Smooth muscle cell (in vitro differentiated cells): ENCODE measurements around the gene CRTC1. TPM values are rescaled to one million over a fixed set of nuclear protein-coding genes. Genes with fewer than 3 reads are reported as not detected.

ENCODE experiments used
- DNase-seq: peaks from one replicate; lab custom pipeline; 2025; ENCODE audit not compliant: unreplicated experiment; lab: John Stamatoyannopoulos, UW
- H2AFZ ChIP-seq: fragments of 200-600 bp; sonication (generic); 2 replicates; pipeline ENCODE4 v1.6.0; 2016; ENCODE audit warnings: antibody characterized with exemption, low read depth, mild to moderate bottlenecking
- H3F3A ChIP-seq: fragments of 200-600 bp; sonication (generic); 2 replicates; pipeline ENCODE4 v1.6.0; 2017; ENCODE audit warnings: antibody characterized with exemption, low read depth
- H3K27ac ChIP-seq: fragments of 200-600 bp; sonication (generic); 2 replicates; pipeline ENCODE4 v1.5.1; 2016; ENCODE audit warnings: low read depth, mild to moderate bottlenecking
- H3K27me3 ChIP-seq: fragments of 200-600 bp; sonication (generic); 2 replicates; pipeline ENCODE4 v1.6.1; 2016; ENCODE audit warnings: low read depth, mild to moderate bottlenecking
- H3K36me3 ChIP-seq: fragments of 200-600 bp; sonication (generic); 2 replicates; pipeline ENCODE4 v1.5.1; 2016; ENCODE audit warnings: low read depth
- H3K4me1 ChIP-seq: fragments of 200-600 bp; sonication (generic); 2 replicates; pipeline ENCODE4 v1.5.1; 2016; ENCODE audit warnings: low read depth
- H3K4me2 ChIP-seq: fragments of 200-600 bp; sonication (generic); 2 replicates; pipeline ENCODE4 v1.6.0; 2016; ENCODE audit warnings: mild to moderate bottlenecking
- H3K4me3 ChIP-seq: fragments of 200-600 bp; sonication (generic); 2 replicates; pipeline ENCODE4 v1.5.1; 2016; ENCODE audit warnings: mild to moderate bottlenecking
- H3K79me2 ChIP-seq: fragments of 200-600 bp; sonication (generic); 2 replicates; pipeline ENCODE4 v1.6.0; 2016; ENCODE audit warnings: low read depth, mild to moderate bottlenecking
- H3K9ac ChIP-seq: fragments of 200-600 bp; sonication (generic); 2 replicates; pipeline ENCODE4 v1.6.0; 2016; ENCODE audit warnings: low read depth
- H3K9me3 ChIP-seq: fragments of 200-600 bp; sonication (generic); replicated peaks from 2 replicates; pipeline ENCODE4 v1.5.1; 2016; ENCODE audit warnings: low read depth
- H4K20me1 ChIP-seq: fragments of 200-600 bp; sonication (generic); 2 replicates; pipeline ENCODE4 v1.6.0; 2016; ENCODE audit warnings: low read depth
- CTCF ChIP-seq: fragments of 200-600 bp; sonication (generic); IDR thresholded peaks from 2 replicates; pipeline ENCODE4 v1.5.1; 2017; ENCODE audit warnings: borderline replicate concordance, mild to moderate bottlenecking, antibody characterized with exemption; ENCODE audit not compliant: insufficient read depth, poor library complexity, severe bottlenecking
- WGBS: methylation state at CpG from one replicate; pipeline ENCODE4 v1.1.7; 2016; ENCODE audit warnings: low lambda C conversion rate; 5-methylcytosine and 5-hydroxymethylcytosine counted together
- polyA plus RNA-seq: library from polyadenylated mRNA; unstranded; fragments of >200 nt; fragmentation: Nextera tagmentation; extraction: Ambion mirVana; gene quantifications from 2 replicates; pipeline ENCODE4 v1.2.1, GENCODE V29; 2016
- total RNA-seq: library from RNA; depleted of rRNA; stranded (reverse); fragments of >200 nt; gene quantifications from 2 replicates; pipeline ENCODE4 v1.2.3, GENCODE V29; 2014

Gene CRTC1
- total and polyA plus RNA-seq, 2 experiments from 2014 or later: 1.6 to 3.1 TPM

GRCh38 chr19:18687740-18688465, 4.4 kb downstream of the CRTC1 start:
- H3K36me3 ChIP-seq: no peaks in the 10 kb centered on the region
- no peak overlapping the region for H3K9ac ChIP-seq
- peaks cover 62% of the 10 kb centered on the region for H3K79me2 ChIP-seq
- H3K27ac ChIP-seq: no peak overlapping the region
- no peak overlapping the region for H3K4me2 ChIP-seq
- 97% methylated on average over 16 of the region's 16 CpGs for WGBS
- no peak overlapping the region for H2AFZ ChIP-seq
- peaks cover 5% of the 10 kb centered on the region for H3K4me1 ChIP-seq
- no peak overlapping the region for H3K4me3 ChIP-seq
- no peak for TF ChIP-seq CTCF
- DNase-seq: no peak
- no peaks in the 10 kb centered on the region for H3K9me3 ChIP-seq
- H4K20me1 ChIP-seq: peaks cover 74% of the 10 kb centered on the region
- no peaks in the 10 kb centered on the region for H3F3A ChIP-seq
- no peaks in the 10 kb centered on the region for H3K27me3 ChIP-seq

- Histone ChIP-seq H3K4me3 (no peak overlapping the region), H4K20me1 (peaks cover 90% of the 10 kb centered on the region), H3K4me1 (peaks cover 10% of the 10 kb centered on the region), H3K27me3 (no peaks in the 10 kb centered on the region), H3K36me3 (no peaks in the 10 kb centered on the region), H3K9me3 (no peaks in the 10 kb centered on the region), H3K27ac (no peak overlapping the region), H3K4me2 (no peak overlapping the region), H2AFZ (no peak overlapping the region), H3K79me2 (peaks cover 34% of the 10 kb centered on the region), H3F3A (no peaks in the 10 kb centered on the region), H3K9ac (no peak overlapping the region)
- WGBS: 97% methylated on average over 12 of the region's 12 CpGs
- no peak for TF ChIP-seq CTCF
- DNase-seq: no peak
These were observed 12.5 kb downstream of the CRTC1 start for GRCh38 chr19:18696023-18696422.

- Histone ChIP-seq H3K9ac (no peak overlapping the region), H3K9me3 (no peaks in the 10 kb centered on the region), H2AFZ (no peak overlapping the region), H3K4me1 (peaks cover 16% of the 10 kb centered on the region), H3F3A (no peaks in the 10 kb centered on the region), H4K20me1 (peaks cover 94% of the 10 kb centered on the region), H3K79me2 (peaks cover 29% of the 10 kb centered on the region), H3K4me2 (no peak overlapping the region), H3K4me3 (no peak overlapping the region), H3K27ac (no peak overlapping the region), H3K36me3 (no peaks in the 10 kb centered on the region), H3K27me3 (no peaks in the 10 kb centered on the region)
- 90% methylated on average over 3 of the region's 3 CpGs for WGBS
- TF ChIP-seq CTCF: no peak
- no peak for DNase-seq
These were observed 14.2 kb downstream of the CRTC1 start for GRCh38 chr19:18697680-18698079.
